EL (cell line): ENCODE data around the gene DENND2D.

ENCODE experiments used
- DNase-seq: peaks from one replicate; pipeline ENCODE4 v3.0.0-alpha.2; 2016

Gene DENND2D

DNA sequence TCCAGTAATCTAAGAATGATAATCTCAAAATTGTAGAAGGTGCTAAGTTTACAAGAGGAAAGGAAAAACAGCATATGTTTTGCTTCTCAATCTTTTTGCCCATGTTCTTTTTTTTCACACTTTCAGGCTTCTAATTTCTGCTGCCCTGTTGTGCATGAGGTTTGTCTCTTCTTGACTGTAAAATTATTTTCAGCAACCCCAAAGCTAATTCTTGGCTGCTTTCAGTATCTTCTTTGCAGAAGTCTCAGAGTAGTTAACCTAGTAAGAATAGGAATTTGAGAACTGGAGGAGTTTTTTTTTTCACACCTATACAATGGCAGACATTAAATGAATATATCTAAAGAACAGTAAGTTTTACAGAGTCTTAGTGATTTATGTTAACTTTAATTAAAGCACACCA, 26.4 kb downstream of the DENND2D start:
- DNase-seq, result no peak

DNA sequence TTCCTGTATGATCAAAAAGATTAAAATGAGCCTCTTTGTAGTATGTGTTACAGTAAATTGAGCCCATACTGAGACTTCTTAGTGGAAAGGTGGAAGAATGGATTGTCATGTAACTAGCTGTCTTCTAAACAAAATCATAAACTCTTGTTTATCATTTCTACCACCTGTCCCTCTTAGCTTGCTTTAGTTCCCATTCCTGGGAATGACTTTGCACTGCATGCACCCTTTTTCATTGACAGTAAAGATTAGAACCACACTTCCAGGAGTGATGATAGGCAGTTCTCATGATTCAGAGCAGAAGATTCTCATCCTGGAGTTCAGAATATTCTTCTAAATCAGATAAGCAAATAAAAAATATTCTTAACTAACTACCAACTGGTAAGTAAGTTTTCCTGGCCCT, 28.0 kb downstream of the DENND2D start:
- DNase-seq, result no peak

- DNase-seq, result no peak
Observed at GRCh38 chr1:111164151-111164550, 36.3 kb downstream of the DENND2D start.

- no peak for DNase-seq
Observed at GRCh38 chr1:111163363-111163762, 37.1 kb downstream of the DENND2D start.

GRCh38 chr1:111162488-111162880, 38.0 kb downstream of the DENND2D start:
- no peak for DNase-seq

GRCh38 chr1:111161843-111162487, 38.5 kb downstream of the DENND2D start:
- no peak for DNase-seq

- no peak for DNase-seq
Observed at GRCh38 chr1:111157431-111157830, 43.0 kb downstream of the DENND2D start.

DNA sequence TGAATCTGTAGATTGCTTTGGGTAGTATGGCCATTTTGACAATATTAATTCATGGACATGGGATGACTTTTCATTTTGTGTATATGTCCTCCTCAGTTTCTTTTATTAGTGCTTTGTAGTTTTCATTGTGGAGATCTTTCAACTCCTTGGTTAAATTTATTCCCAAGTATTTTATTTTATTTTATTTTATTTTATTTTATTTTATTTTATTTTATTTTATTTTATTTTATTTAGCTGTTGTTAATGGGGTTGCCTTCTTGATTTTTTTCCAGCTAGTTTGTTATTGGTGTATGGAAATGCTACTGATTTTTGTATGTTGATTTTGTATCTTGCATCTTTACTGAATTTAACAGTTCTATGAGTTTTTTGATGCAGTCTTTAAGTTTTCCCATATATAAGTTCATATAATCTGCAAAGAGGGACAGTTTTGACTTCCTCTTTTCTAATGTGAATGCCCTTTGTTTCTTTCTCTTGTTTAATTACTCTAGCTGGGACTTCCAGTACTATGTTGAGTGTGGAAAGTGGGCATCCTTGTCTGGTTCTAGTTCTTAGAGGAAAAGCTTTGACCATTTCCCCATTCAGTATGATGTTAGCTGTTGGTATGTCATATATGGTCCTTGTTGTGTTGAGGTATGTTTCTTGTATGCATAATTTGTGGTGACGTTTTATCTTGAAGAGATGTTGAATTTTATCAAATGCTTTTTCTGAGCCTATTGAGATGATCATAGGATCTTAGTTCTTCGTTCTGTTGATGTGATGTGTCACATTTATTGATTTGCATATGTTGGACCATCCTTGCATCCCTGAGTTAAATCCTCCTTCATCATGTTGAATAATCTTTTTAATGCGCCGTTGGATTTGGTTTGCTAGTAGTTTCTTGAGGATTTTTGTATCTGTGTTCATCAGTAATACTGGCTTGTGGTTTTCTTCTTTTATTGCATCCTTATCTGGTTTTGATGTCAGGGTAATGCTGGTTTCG, 46.1 kb downstream of the DENND2D start:
- no peak for DNase-seq

GRCh38 chr1:111151838-111152237, 48.6 kb downstream of the DENND2D start:
- DNase-seq, result no peak

GRCh38 chr1:111148376-111148881, 52.0 kb downstream of the DENND2D start:
- DNase-seq, result no peak

DNA sequence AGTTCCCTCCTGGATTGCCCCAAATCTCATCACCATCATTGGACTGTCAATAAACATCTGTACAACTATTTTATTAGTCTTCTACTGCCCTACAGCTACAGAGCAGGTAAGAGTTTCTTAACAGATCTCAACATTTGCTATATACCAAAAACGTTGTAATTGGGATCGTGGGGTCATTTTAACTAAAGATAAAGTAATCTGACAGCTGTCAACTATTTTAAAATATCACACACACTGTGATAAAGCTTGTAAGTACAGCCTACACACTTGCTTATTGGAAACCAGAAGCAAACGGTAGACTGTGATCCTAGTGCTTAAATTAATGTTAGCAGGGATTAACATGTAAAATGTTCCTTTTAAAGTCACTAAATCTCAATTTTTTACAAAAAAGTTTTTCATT, 52.5 kb downstream of the DENND2D start:
- DNase-seq, result no peak

- no peak for DNase-seq
Observed at GRCh38 chr1:111145963-111146768, 54.3 kb downstream of the DENND2D start.

GRCh38 chr1:111145542-111145941, 54.9 kb downstream of the DENND2D start:
- no peak for DNase-seq

DNA sequence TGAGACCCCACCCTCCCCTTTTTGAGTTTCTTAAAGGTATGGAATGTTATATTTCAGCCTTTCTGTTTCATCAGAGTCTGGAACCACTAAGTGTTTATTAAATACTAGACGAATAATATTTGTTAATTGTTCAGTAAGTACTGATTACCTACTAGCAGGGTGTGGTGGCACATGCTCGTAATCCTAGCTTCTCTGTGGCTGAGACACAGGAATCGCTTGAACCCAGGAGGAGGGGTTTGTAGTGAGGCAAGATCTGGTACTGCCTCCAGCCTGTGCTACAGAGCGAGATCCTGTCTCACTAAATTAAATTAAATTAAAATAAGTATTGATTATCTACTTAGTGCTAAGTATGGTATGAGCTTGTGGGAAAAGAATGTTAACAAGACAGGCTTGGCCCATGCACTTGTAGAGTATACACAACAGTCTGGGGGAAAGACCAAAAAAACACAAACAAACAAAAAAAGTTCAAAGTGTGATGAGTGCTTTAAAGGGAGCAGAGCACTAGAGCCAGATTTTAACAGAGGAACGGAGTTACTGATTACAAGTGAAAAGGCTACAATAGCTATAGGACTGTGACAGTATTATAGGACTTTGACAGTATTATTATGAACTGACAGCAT, 58.0 kb downstream of the DENND2D start:
- no peak for DNase-seq

- no peak for DNase-seq
Observed at GRCh38 chr1:111141245-111142220, 58.9 kb downstream of the DENND2D start.

- peak; percentile 76 for DNase-seq
Observed at GRCh38 chr1:111140680-111140967, 59.8 kb downstream of the DENND2D start.

DNA sequence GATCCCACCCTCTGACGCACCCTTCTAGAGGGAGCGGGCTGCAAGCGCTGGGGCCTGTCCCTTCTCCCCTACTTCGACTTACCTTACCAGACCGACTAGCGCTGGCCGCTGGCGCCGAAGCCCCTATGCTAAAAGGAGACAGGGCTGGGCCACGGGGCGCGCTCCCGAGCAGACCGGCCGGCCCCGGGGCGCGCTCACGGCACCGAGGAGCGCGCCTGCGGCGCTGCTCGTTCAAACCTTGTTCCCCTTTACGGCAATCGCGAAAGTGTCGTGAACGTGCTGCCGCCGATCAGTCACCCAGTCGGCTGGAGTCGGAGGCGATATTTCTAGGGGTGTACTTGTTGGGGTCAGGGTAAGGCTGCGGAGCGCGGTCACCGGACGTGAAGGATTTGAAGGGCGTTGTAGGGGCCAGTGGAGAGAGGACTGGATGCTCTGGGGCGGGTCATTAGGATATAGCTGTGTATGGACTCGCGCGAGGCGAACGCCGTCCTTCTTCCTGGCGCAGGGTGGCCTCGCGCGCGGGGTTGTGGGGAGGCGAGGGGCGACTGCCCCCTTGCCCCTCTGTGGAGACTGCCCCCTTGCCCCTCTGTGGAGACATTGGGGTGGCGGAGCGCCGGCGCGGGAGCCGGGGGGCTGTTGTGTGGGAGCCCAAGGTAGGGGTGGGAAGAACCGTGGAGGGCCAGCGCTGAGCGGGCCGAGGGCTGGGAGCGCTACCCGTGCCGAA, 60.3 kb downstream of the DENND2D start, which contains the start of the genes CEPT1 and DRAM2:
TSS of gene CEPT1 (plus strand) at position 268 of the 724 bp plus-strand sequence. CDS start 7,492 bp downstream, outside the sequence.
TSS of gene DRAM2 (minus strand) at position 138 of the 724 bp plus-strand sequence. CDS start 8,539 bp downstream, outside the sequence.
- peak; percentile 96 for DNase-seq

DNA sequence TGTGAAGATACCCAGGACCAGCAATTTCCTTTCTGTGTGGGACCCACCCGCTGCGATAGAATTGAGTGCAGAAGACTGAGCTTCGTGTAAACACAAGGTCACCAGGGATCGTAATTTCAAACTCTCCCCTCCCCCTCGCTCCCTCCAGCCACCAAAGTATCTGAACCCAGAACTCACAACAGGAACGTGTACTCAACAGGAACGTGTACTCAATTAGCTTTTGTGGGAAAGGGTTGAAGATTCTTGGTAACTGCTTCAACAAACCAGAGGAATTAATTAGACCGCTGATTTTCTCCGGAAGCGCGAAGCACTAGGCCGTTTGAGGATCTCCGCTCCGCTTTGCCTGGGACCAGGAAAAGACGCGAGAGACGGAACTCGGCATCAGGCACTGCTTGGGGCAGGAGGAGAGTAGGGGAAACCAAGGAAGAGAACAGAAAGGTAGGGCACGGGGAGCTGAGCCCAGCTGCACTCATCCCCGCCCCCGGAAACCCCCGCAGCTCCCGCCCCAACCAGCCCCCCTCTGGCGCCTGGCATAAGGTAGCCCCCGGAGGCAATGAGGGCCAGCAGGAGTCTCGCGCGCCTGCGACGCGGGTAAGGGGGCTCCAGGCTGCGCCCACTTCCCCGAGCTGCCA, 61.0 kb downstream of the DENND2D start:
- DNase-seq, result peak; percentile 68
